NCI-H345 (cell line): ENCODE data around the gene TMEM95.

Experiments used
- DNase-seq: peaks from one replicate; lab custom pipeline; 2025; lab: John Stamatoyannopoulos, UW

Gene TMEM95

GRCh38 chr17:7404737-7405349 lies 49.9 kb downstream of the TMEM95 start:
- peak; percentile 34 for DNase-seq

GRCh38 chr17:7405350-7406234 lies 50.6 kb downstream of the TMEM95 start:
- no peak for DNase-seq

DNA sequence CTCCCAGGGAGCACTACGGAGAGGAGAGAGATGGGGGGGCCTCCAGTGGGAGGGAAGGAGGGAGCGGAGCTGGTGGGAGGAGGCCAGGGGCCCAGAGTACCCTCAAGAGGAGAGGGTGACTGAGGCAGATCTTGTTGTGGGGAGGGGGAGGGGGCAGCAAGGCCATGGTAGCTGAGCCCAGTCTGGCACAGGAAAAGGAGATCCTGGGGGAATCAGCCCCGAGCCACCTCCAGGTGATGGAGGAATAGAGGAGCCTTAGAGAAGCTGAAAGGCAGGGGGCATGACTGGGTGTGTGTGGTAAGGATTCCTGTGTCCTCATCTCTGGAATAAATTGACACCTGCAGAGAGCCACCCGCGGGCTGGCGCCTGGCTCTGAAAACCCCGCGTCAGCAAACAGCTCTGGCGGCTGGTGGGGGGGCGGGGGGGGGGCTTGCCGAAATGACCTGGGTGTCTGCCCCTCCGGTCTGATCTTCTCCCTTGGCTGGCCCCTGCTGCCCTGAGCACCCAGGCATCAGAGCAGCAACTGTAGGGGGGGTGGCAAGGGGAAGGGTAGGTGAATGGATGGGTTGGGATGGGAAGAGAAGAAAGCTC lies 51.4 kb downstream of the TMEM95 start:
- no peak for DNase-seq
